A673 (cell line): ENCODE measurements around the gene MLPH. TPM values are rescaled to one million over a fixed set of nuclear protein-coding genes. Genes with fewer than 3 reads are reported as not detected.
"Not testable (repeated sequence)": the region's sequence is repeated elsewhere in the genome, so short reads cannot be mapped to it uniquely, and the experiment has no call there.

Source experiments
- BruUV-seq: library from RNA; stranded (reverse); fragments of 400-500 nt; replicated peaks from 2 replicates; lab custom pipeline; 2021; lab: Mats Ljungman, UMichigan
- CTCF ChIA-PET: fragments of 300-600 bp; sonication (Branson Sonifier 250); formaldehyde crosslinking; loops from one replicate; lab custom pipeline; 2022; ENCODE audit warnings: antibody characterized with exemption; lab: Charles Lee
- POLR2A ChIA-PET: fragments of 300-600 bp; sonication (Branson Sonifier 250); formaldehyde crosslinking; loops from one replicate; lab custom pipeline; 2022; ENCODE audit warnings: antibody characterized with exemption; ENCODE audit not compliant: low non-redundant PET; lab: Charles Lee
- DNase-seq: peaks from one replicate; pipeline ENCODE4 v3.0.0-alpha.2; 2015; ENCODE audit warnings: low spot score
- H3K27ac ChIP-seq: fragments of 200-600 bp; sonication (generic); 2 replicates; pipeline ENCODE4 v1.5.1; 2016; ENCODE audit warnings: mixed run types, low read depth, mild to moderate bottlenecking, mixed read lengths, antibody characterized with exemption, low read length; ENCODE audit not compliant: poor library complexity, severe bottlenecking
- H3K27me3 ChIP-seq: fragments of 200-600 bp; sonication (generic); replicated peaks from 2 replicates; pipeline ENCODE4 v1.6.1; 2017; ENCODE audit warnings: mixed run types, low read depth, mild to moderate bottlenecking, mixed read lengths, antibody characterized with exemption, low read length; ENCODE audit not compliant: insufficient read depth, poor library complexity
- H3K36me3 ChIP-seq: fragments of 200-600 bp; sonication (generic); 2 replicates; pipeline ENCODE4 v1.6.1; 2016; ENCODE audit warnings: mixed run types, mild to moderate bottlenecking, mixed read lengths, antibody characterized with exemption, low read length; ENCODE audit not compliant: insufficient read depth, poor library complexity, severe bottlenecking
- H3K4me1 ChIP-seq: fragments of 200-600 bp; sonication (generic); 2 replicates; pipeline ENCODE4 v1.6.1; 2017; ENCODE audit warnings: mixed run types, mild to moderate bottlenecking, mixed read lengths, antibody characterized with exemption, low read length; ENCODE audit not compliant: insufficient read depth, poor library complexity, severe bottlenecking
- H3K4me3 ChIP-seq: fragments of 200-600 bp; sonication (generic); 2 replicates; pipeline ENCODE4 v1.5.1; 2016; ENCODE audit warnings: low read depth, mixed run types, mild to moderate bottlenecking, mixed read lengths, low read length; ENCODE audit not compliant: poor library complexity, severe bottlenecking
- H3K9me3 ChIP-seq: fragments of 200-600 bp; sonication (generic); 2 replicates; pipeline ENCODE4 v1.6.1; 2016; ENCODE audit warnings: mixed run types, low read depth, mild to moderate bottlenecking, mixed read lengths, antibody characterized with exemption, low read length; ENCODE audit not compliant: poor library complexity, severe bottlenecking
- CTCF ChIP-seq: fragments of 300-800, 200-600 bp; sonication (generic); conservative IDR thresholded peaks from 2 replicates; pipeline ENCODE4 v1.5.1; 2017; ENCODE audit warnings: low read depth, mild to moderate bottlenecking, antibody characterized with exemption, low read length, moderate library complexity, mixed read lengths
- EZH2 ChIP-seq: fragments of 200-600 bp; sonication (generic); IDR thresholded peaks from 2 replicates; pipeline ENCODE4 v1.6.1; 2017; ENCODE audit warnings: borderline replicate concordance, low read depth, mild to moderate bottlenecking, mixed read lengths, antibody characterized with exemption, low read length; ENCODE audit not compliant: poor library complexity, severe bottlenecking
- intact Hi-C: fragments of 100-400 bp; cut with micrococcal nuclease; formaldehyde crosslinking; loops from one replicate; pipeline ENCODE4 v1.10.0; 2022; ENCODE audit not compliant: unreplicated experiment
- total RNA-seq: library from RNA; stranded (reverse); gene quantifications from 2 replicates; pipeline ENCODE4 v1.2.3, GENCODE V29; 2021

The MLPH gene
- total RNA-seq, 1 experiment from 2014 or later, result not detected

GRCh38 chr2:237465515-237466148 lies 21.4 kb upstream of the MLPH start:
- Histone ChIP-seq H3K4me3 (no peak overlapping the region), H3K36me3 (no peaks in the 10 kb centered on the region), H3K27me3 (no peaks in the 10 kb centered on the region), H3K4me1 (no peaks in the 10 kb centered on the region), H3K27ac (no peak overlapping the region), H3K9me3 (no peaks in the 10 kb centered on the region)
- ChIA-PET CTCF (no interaction called here), POLR2A (no interaction called here)
- DNase-seq, result no peak
- TF ChIP-seq EZH2, result no peak
- no peak for TF ChIP-seq CTCF
- BruUV-seq, result no TSS peak
- intact Hi-C loops, result no loop called here

- ChIA-PET CTCF (no interaction called here), POLR2A (no interaction called here)
- no peaks in the 10 kb centered on the region for H3K4me1 ChIP-seq
- H3K27me3 ChIP-seq, result no peaks in the 10 kb centered on the region
- no peaks in the 10 kb centered on the region for H3K36me3 ChIP-seq
- no peak overlapping the region for H3K27ac ChIP-seq
- no peak for TF ChIP-seq EZH2
- no peak for TF ChIP-seq CTCF
- intact Hi-C loops, result no loop called here
- no peak for DNase-seq
- BruUV-seq, result no TSS peak
- H3K9me3 ChIP-seq, result no peaks in the 10 kb centered on the region
- H3K4me3 ChIP-seq, result no peak overlapping the region
These were observed 20.8 kb upstream of the MLPH start for GRCh38 chr2:237466211-237466610.

GRCh38 chr2:237467447-237468179 lies 19.4 kb upstream of the MLPH start:
- intact Hi-C loops, result no loop called here
- no TSS peak for BruUV-seq
- Histone ChIP-seq H3K27ac (no peak overlapping the region), H3K4me3 (no peak overlapping the region), H3K9me3 (no peaks in the 10 kb centered on the region), H3K4me1 (no peaks in the 10 kb centered on the region), H3K27me3 (no peaks in the 10 kb centered on the region), H3K36me3 (no peaks in the 10 kb centered on the region)
- DNase-seq, result no peak
- ChIA-PET CTCF (no interaction called here), POLR2A (no interaction called here)
- TF ChIP-seq CTCF (no peak), EZH2 (no peak)

- H3K27ac ChIP-seq, POLR2A ChIA-PET, H3K4me1 ChIP-seq, H3K9me3 ChIP-seq, BruUV-seq, H3K4me3 ChIP-seq, H3K27me3 ChIP-seq, intact Hi-C loops, H3K36me3 ChIP-seq, DNase-seq: not testable (repeated sequence)
- CTCF ChIA-PET, result interaction anchor here (0.7 kb wide), 1 partner anchor 40 kb away, joined by 4 read pairs; no protein-coding TSS in a partner anchor
These were observed 17.6 kb upstream of the MLPH start for GRCh38 chr2:237469410-237469809.
